Measurements from ENCODE around the gene EIF2B1.

Gene EIF2B1

DNA sequence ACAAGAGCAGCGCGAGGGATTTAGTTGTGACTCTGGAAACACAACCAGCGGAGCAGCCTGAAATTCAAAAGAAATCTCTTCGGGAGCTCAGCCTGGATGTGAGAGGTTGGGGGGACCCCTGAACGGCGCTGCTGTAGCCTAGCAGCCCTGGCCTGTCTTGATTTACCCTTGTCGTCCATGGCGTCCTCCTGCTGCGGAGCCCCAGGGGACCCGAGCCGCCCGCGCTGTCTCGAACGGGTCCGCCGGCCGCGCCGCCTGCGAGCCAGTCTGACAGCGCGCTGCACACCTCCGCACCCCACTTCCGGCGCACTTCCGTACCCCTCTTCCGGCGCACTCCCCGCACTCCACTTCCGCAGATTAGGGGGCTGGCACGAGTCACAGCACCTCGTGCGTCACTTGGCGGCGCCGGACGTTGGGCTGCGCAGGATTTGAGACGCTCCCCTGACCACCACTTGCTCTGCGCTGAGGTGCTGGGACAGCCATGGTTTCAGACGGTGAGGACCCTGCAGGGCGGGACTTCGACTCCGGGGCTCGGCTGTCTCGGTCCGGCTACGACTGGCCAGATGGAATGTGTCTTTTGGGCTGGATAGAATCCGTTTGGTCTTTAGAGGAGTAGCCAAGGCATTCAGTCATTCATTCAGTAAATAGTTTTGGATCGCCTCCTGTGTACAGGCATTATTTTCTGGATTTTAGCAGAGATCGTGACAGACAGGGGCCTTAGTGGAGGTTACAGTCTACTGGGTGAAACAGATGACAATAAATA, at the start of gene EIF2B1, which contains the start of gene GTF2H3:
Gene EIF2B1 (minus strand): TSS at position 308 of the 763 bp plus-strand sequence. CDS start 129 bp downstream, at position 179.
Gene GTF2H3 (plus strand): TSS at position 451 of the 763 bp plus-strand sequence. CDS start 31 bp downstream, at position 482.
- DNase-seq (ENCODE audit: low read depth), result peak; percentile 91

DNA sequence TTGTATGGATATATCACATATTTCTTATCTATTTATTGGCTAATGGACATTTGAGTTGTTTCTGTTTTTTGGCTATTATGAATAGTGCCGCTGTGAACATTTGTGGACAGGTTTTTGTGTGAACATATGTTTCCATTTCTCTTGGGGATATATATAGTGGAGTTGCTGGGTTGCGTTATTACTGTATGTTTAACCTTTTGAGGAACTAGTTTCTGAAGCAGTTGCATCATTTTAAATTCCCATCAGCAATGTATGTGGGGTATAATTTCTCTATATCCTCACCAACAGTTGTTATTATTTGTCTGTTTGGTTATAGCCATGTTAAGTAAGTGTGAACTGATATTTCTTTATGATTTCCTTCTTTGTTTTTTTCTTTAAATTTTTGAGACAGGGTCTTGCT, 48.1 kb upstream of the EIF2B1 start:
- DNase-seq (ENCODE audit: low read depth), result no peak

DNA sequence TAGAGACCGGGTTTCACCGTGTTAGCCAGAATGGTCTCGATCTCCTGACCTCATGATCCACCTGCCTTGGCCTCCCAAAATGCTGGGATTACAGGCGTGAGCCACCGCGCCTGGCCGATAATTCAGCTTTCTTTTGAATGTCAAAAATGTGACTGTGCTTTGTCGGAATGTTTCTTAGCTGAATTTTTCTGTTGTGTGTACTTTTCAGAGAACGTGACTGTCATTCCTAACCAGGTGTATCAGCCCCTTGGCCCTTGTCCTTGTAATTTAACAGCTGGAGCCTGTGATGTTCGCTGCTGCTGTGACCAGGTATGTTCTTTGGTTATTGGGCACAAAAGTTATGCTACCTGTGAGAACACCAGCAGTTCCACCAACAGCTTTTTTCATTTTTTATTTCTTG, 45.5 kb upstream of the EIF2B1 start:
- DNase-seq (ENCODE audit: low read depth), result no peak

DNA sequence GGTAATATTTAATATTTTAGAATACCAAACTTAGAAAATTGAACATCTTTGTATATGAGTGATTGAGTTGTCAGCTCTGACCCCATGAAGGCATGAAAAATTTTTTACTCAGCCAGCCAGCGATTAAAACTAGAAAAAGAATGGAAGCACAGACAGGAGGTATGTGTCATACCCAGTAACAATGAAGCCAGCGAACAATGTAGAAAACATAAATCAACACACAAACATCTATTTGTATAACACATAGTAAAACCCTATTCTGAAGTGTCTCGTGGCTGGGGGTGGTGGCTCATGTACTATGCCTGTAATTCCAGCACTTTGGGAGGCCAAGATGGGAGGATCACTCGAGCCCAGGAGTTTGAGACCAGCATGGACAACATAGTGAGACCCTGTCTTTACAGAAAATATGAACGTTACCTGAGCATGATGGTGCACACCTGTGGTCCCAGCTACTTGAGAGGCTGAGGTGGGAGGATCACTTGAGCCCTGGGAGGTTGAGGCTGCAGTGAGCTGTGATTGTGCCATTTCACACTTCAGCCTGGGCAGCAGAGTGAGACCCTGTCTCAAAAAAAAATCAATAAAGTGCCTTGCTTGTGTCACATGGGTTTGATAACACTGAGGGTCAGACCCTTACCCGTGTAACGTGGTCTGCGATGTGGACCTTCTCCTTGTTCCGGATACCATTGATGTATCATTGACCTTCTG, 43.3 kb upstream of the EIF2B1 start:
- DNase-seq (ENCODE audit: low read depth), result no peak

DNA sequence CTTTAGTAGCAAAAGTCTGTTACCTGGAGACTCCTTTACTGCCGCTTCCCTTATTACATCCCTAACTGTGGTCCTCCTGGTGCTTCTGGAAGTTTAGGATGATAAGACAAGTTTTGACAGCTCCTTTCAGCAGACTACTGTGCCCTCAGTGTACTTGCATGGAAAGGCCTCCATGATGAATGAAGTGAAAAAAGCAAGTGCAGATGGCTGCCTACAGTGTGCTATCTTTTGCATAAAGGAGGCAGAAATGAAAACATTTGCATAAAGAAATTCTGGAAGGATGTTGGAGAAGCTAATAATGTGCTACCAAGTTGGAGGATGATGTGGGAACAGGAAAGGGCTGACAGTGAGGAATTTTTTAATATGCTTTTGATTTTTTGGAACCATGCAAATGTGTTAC, 42.0 kb upstream of the EIF2B1 start:
- DNase-seq (ENCODE audit: low read depth), result no peak

DNA sequence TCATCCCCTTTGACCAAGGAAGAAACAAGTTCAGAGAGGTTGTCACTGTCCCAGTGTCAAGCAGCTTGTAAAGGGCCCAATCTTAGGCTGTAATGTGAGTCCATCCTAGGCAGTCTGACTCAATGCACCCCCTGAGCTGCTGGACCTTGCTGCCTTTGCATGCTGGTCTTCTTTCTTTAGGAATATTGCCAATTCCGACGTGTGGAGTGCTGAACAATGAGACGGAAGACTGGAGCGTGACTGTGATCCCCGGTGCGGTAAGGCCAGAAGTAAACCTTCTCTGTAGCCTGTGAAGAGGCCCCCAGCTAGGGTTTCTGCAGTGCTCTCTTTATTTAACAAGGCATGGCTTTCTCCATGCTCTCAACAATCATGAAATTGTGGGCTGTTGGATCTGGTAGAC, 38.4 kb upstream of the EIF2B1 start:
- no peak for DNase-seq (ENCODE audit: low read depth)

DNA sequence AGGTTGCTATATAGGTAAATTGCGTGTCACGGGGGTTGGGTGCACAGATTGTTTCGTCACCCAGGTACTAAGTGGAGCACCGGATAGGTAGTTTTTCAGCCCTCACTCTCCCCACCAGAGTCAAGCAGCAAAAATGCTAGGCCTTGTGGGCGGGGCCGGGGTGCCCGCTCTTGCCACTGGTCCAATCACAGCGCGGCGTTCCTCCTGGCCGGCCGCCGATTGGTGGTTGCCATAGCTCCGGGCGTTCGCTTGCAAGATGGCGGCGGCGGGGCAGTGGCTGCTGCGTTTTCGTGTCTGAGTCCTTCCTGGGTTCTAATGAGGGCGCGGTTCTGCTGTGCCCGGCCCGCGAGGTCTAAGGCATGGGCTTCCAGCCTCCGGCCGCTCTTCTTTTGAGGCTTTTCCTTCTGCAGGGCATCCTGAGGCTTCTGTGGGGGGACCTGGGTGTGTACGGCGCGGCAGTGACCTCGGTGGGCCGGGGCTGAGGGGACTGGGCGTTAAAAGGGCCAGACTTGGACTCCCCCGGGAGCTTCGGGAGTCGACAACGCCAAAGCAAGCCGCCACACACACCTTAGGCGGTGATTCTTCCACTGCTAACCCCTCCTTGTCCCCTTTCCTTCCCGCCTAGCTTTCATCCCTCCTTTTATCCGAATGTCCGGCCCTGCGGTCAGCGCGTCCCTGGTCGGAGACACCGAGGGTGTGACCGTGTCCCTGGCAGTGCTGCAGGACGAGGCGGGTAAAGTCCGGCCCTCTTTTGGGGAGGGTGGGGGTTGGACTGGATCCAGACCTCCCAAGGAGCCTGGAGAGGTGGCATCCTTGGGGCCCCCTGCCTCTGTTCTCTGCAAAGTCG, 37.6 kb upstream of the EIF2B1 start, which contains the start of gene TCTN2:
Gene TCTN2 (plus strand): TSS at position 232 of the 847 bp plus-strand sequence. CDS start 128 bp downstream, at position 360.
- DNase-seq (ENCODE audit: low read depth), result peak; percentile 76

DNA sequence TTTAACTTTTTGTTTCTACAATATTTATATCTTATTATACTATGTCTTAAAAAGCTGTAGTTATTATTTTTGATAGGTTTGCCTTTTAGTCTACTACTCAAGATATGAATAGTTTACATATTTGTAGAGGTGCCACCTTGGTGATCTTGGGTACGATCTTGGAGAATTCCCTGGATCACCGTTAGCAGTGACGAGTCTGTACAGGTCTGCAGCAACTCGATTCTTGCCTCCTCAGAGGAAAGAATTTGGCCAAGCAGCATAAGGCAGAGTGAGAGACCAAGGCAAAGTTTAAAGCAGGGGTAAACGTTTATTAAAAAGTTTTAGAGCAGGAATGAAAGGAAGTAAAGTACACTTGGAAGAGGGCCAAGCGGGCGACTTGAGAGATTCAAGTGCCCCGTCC, 34.3 kb upstream of the EIF2B1 start:
- no peak for DNase-seq (ENCODE audit: low read depth)

DNA sequence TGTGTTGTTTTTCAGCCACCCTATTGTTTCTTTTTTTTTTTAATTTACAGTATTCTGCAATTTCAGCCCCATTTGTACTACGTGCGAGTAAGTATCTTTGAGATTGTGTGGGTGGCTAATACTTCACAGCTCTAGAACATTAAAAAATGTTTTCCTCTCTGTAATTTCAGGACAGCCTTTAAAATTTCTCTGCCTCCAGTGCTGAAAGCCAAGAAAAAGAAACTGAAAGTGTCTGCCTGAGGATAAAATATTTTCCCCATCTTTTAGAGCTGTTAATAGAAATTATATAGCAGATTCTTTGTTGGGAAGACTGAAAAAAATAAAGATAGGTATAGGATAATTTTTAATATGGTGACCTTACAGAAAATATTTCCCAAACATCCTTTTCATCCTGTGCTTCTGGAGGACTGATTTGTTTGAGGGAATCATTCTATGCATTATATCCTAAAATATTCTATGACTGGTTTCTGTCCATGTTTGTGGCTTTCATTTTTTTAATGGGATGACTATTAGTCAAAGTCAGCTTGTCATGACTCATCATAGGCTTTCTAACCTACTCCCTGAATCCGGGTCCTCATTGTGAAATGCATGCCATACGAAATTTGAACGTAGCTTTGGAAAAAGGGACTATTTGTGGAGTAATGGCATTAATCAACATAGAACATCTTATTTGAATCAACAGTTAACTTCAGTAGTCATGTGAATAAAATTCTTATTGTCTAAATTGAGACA, 26.7 kb upstream of the EIF2B1 start:
- DNase-seq (ENCODE audit: low read depth), result peak; percentile 68

DNA sequence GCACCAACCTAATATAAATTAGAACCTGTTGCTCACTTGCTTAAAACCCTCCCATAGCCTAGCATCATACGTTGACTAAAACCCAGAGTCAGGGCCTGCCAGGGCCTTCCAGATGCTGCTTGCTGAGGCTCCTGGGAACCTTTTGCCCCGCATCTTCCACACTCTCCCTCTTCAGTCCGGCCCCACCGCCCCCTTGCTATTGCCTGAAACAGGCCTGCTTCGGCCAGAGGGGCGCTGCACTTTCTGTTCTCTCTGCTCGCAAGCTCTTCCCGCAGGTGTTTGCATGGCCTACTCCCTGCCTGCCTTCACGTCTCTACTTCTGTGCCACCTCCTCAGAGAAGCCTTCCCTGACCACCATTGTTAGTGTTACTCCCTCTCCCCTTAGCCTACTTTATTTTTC, 23.7 kb upstream of the EIF2B1 start:
- no peak for DNase-seq (ENCODE audit: low read depth)

DNA sequence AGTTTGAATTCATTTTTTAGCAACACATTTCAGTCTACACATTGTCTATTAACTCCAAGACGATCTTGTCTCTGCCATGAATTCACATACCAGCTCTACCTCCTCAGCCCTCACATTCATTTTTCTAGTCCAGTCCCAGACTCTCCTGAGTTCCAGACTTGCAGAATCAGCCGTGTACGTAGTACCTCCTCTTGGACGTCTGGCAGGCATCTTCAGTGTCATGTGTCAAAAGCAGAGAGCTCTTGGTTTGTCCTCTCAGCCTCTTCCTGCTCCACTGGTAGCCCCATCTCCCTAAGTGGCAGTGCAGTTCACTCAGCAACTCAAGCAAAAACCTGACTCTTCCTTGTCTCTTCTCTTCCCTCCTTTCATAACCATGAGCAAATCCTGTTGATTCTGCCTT, 22.9 kb upstream of the EIF2B1 start:
- no peak for DNase-seq (ENCODE audit: low read depth)

DNA sequence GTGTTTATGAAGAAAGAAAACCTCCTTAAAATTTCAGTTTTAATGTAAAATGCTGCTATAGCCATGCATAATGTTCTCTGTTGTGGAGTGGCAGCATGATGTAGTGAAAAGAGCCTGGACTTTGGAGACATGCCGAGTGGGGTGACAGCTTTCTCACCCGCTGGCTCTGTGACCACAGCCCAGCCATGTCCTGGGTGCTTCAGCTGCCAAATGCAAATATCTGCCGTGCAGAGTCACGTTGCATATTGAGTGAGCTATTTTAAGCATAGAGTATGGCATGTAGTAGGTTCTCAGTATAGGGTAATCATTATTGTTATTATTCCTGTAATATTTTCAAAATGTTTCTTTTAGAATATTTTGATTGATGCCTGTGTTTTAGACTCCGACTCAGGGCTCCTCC, 21.9 kb upstream of the EIF2B1 start:
- DNase-seq (ENCODE audit: low read depth), result no peak

DNA sequence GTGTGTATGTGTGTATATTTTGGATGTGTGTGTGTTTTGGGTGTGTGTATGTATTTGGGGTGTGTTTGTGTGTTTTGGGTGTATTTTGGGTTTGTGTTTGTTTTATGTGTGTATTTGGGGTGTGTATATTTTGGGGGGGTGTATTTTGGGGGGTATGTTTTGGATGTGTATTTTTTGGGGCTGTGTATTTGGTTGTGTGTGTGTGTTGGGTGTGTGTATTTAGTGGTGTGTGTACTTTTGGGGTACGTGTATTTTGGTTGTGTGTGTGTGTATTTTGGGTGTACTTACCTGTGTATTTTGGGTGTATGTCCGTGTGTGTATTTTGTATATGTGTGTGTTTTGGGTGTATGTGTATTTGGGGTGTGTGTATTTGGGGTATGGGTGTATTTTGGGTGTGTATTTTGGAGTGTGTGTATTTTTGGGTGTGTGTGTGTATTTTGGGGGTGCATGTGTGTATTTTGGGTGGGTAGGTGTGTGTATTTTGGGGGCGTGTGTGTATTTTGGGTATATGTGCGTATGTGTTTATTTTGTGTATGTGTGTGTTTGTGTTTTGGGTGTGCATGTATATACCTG, 20.7 kb upstream of the EIF2B1 start:
- DNase-seq (ENCODE audit: low read depth), result no peak

DNA sequence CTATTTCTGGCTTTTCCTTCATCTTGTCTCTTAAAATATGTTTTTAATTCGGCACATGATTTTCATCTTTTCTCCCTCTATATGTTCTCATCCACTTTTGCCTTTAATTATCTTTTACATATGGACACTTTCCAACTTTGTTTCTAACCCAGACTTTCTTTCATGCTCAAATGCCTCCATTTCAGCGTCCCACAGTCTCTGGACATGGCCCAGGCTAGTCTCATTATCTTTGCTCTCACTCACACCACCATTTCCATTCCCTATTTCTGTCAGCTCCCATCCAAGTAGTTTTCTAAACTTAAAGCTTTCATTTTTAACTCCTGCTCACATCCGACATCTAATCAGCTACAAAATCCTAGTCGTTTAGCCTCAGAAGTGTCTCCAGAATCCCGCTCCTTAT, 14.9 kb upstream of the EIF2B1 start:
- no peak for DNase-seq (ENCODE audit: low read depth)

DNA sequence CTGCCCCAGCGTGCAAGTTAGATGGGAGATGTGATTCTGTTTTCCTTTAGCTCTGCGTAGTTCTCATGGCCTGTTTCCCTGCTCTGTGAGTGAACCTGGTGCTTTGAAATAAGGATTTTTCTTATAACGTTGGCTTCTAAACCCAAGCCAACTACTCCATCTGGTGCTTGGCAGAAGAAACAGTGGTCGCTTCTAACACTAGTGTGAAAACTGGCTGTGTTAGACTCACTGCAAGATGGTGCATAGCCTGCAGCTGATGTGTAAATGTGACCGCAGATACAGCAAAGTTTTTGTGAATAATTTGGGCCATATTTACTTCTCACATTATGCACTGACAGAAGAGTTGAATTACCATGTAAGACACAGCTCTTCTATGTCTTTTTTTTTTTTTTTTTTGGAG, 12.4 kb upstream of the EIF2B1 start:
- no peak for DNase-seq (ENCODE audit: low read depth)

DNA sequence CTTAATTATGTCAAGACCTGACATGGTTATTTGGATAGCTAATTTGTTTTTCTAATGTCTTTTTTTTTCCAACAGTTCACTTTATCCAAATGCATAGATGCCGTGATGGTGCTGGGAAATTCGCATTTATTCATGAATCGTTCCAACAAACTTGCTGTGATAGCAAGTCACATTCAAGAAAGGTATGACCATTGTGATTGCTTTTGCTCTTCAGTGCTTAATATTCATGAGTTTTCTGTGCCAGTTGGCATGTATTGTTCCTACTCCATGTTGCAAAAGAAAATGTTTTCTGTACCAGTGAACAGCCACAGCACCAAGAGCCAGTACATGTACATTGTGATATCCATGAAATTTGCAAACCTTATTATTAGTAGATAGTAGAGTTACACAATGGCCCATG, 11.9 kb upstream of the EIF2B1 start:
- no peak for DNase-seq (ENCODE audit: low read depth)

DNA sequence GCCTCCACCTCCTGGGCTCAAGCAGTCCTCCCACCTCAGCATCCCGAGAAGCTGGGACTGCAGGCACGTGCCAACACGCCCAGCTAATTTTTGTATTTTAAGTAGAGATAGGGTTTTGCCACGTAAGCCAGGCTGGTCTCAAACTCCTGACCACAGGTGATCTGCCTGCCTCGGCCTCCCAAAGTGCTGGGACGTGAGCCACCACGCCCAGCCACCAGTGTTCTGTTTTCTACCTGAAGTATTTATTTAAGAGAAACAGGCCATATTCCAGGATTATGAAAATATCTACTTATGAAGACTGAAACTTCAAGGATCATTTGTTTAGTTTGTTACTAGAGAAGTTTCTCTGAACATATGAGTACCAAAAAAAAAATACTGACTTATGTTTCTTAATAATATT, 10.4 kb upstream of the EIF2B1 start:
- DNase-seq (ENCODE audit: low read depth), result no peak

DNA sequence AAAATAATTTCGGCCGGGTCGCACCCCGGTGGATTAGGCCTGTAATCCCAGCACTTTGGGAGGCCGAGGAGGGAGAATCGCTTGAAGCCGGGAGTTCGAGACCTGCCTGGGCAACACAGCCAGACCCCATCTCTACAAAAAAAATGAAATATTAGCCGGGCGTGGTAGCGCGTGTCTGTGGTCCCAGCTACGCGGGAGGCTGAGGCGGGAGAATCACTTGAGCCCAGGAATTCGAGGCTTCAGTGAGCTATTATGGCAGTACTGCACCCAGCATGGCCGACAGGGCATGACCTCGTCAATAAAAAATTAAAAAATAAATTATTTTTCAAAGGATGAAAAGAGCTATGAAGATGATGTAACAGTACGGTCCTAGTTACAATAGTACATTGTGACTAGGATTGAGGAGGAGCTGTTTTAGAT, 666 bp upstream of the EIF2B1 start:
- DNase-seq (ENCODE audit: low read depth), result no peak

DNA sequence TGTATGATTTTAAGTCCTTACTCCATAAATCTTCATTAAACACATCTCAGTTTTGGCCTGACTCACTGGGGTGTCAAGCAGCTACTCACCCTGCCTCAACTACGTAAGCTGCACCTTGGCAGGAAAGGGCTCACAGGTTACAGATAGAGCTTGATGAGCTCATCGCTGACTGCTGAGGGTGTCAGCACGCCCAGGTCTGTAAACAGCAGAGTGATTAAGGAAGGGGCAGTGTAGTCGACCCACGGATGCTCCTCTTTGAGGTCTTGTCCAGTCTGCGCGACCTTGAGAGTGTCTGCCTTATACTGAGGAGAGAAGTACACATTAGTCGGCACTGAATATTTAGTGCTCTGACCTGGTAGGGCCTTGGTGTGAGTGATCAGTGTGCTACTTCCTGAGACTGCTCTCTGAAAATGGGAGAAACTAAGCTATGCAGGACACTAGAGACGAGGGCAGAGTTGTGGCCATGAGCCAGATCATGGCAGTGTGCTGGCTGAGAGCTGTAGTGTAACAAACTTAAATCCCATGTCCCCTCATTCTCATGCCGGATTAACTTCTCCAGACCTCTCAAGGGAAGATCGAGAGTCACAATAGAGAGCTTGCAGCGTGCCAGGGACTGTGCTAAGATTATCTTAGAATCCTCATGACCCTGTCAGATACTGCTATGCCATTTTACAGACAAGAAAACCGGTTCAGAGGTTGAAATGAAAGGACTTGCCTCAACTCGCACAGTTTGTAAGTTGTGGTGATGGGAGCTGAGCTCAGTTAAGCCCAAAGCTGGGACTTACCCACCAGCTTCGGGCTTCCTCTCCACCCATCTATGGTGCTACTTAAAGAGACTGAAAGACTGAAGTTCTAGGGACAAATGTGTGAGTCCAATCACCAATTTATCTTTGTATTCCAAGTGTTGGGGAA, 11.6 kb downstream of the EIF2B1 start:
- no peak for DNase-seq (ENCODE audit: low read depth)

DNA sequence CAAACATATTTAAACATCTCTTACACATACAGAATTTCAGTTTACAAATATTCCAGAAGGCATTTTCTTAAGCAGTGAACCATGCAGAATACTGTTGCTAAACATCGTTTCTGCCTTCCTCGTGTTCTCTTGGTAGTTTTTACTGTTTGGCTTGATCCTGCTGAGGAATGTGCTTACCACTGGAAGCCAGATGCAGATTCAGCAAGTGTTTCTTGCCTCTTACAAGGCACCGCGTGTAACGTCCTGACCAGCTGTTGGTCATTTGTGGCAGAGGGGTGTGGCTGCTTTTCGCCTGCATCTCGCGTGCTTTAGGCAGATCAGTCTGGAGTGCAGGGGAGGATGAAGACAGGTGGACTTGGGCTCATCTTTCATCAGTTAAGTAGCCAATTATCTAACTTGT, 12.4 kb downstream of the EIF2B1 start:
- DNase-seq (ENCODE audit: low read depth), result peak; percentile 43

Measured in GM04504 (cell line).